Heart right ventricle (tissue), 16 donors: ENCODE data around the gene TULP1. TPM values are rescaled to one million over a fixed set of nuclear protein-coding genes. Genes with fewer than 3 reads are reported as not detected.

Source experiments
- ATAC-seq, 8 donors: fragments of 200-7000 bp; cut with Tn5 transposase; one replicate each; pipeline ENCODE4 v1.9.1; 2020; ENCODE audit warnings: mild to moderate bottlenecking in 8 of 8, moderate library complexity in 8 of 8, moderate number of reproducible peaks in 1 of 8
- DNase-seq, 2 donors: peaks; one replicate each; pipeline ENCODE4 v3.0.0-alpha.2; 2020
- H3K27ac ChIP-seq, 10 donors: fragments of 200-600 bp; sonication (generic) in 2 of 10; one replicate each; pipeline versions ENCODE4 v1.5.0 to v1.8.0; 2020 to 2022; ENCODE audit warnings: mild to moderate bottlenecking in 3 of 10
- H3K27me3 ChIP-seq, 7 donors: fragments of 200-600 bp; one replicate each; pipeline ENCODE4 v1.8.0; 2021 to 2022; ENCODE audit warnings: mild to moderate bottlenecking in 2 of 7
- H3K36me3 ChIP-seq, 9 donors: fragments of 200-600 bp; sonication (generic) in 1 of 9; one replicate each; pipeline versions ENCODE4 v1.5.0 to v1.8.0; 2020 to 2022; ENCODE audit warnings: mild to moderate bottlenecking in 2 of 9
- H3K4me1 ChIP-seq, 9 donors: fragments of 200-600 bp; sonication (generic) in 1 of 9; one replicate each; pipeline versions ENCODE4 v1.5.0 to v1.8.0; 2020 to 2022; ENCODE audit warnings: mild to moderate bottlenecking in 4 of 9
- H3K4me3 ChIP-seq, 10 donors: fragments of 200-600 bp; sonication (generic) in 2 of 10; one replicate each; pipeline versions ENCODE4 v1.5.0 to v1.8.0; 2020 to 2022; ENCODE audit warnings: mild to moderate bottlenecking in 7 of 10, moderate library complexity in 2 of 10
- H3K9me3 ChIP-seq, 11 donors: fragments of 200-600 bp in 10 of 11; sonication (generic) in 2 of 11; one replicate each; pipeline versions ENCODE4 v1.5.0 to v1.8.0; 2013 to 2022; ENCODE audit warnings: mild to moderate bottlenecking in 2 of 11, control low read depth in 1 of 11, moderate library complexity in 1 of 11
- WGBS, 2 donors: extraction: QIAGEN DNeasy Blood & Tissue Kit; methylation state at CpG; one replicate each; pipeline ENCODE4 v1.1.7; 2013; ENCODE audit warnings: inconsistent platforms in 1 of 2; 5-methylcytosine and 5-hydroxymethylcytosine counted together
- intact Hi-C, 10 donors: fragments of 100-400 bp; cut with DNase I; formaldehyde crosslinking; loops; one replicate each; pipeline versions ENCODE4 v1.11.1 to v1.14.2; 2022
- polyA plus RNA-seq, 2 donors: library from polyadenylated mRNA; stranded (reverse); fragments of 200-250 nt; gene quantifications; one replicate each; pipeline ENCODE4 v1.2.3, GENCODE V29; 2013
- total RNA-seq, 10 donors: library from RNA; stranded (reverse); fragmentation: NEBNext Ultra II Directional in 3 of 10; extraction: Animal tissue kit (Norgen Biotek cat#: 25700) in 3 of 10; gene quantifications; one replicate each; pipeline versions ENCODE4 v1.2.1 to v1.2.4, GENCODE V29; 2021 to 2023
- TF ChIP-seq, protein P1 (sequence below), 9 donors: fragments of 200-600 bp; sonication (generic) in 2 of 9; IDR thresholded peaks; one replicate each; pipeline versions ENCODE4 v1.5.0 to v1.8.0; 2021 to 2022; ENCODE audit warnings: antibody characterized with exemption in 9 of 9, mild to moderate bottlenecking in 5 of 9, moderate library complexity in 1 of 9
- donor health status: Arrhythmogenic right ventricular cardiomyopathy.
- donor health status: ischemic (EF 13 %, LVEDD 7.1; RV severe dilation, severe dysfunction).
- donor health status: healthy with polysubstance abuse.
- donor health status: DM: no; HTN: yes; CAD: no.
- donor health status: DM: no; HTN: no; CAD: no.
- donor health status: ischemic (EF 25% LVEDD 6.9; RV normal size, moderate dysfunction).
- donor health status: ischemic (EF 25% LVEDD 5.7; RV mildly dilated, moderate dysfunction).
- donor health status: healthy.
- donor health status: DM: yes; HTN: yes; CAD: no.
- donor health status: Ischemic cardiomyopathy.
- donor health status: ischemic (EF 35%, LVEDD 5.7; RV mildly dilated, moderate dysfunction).
- donor health status: nonischemic (EF 11% LVEDD 7.7; RV severe dilation, severe dysfunction).
- donor health status: DM: yes; HTN: yes; CAD: no.
- donor health status: PGD.
- donor health status: ischemic (EF 29% LVEDD 5.4; RV normal size, mild dysfunction).
- donor health status: nonischemic (EF 23%, LVEDD 6.1; RV moderate dilation, normal function).

The TULP1 gene
- total and polyA plus RNA-seq, 12 donors: 0.03 to 0.15 TPM; not detected in 10

DNA sequence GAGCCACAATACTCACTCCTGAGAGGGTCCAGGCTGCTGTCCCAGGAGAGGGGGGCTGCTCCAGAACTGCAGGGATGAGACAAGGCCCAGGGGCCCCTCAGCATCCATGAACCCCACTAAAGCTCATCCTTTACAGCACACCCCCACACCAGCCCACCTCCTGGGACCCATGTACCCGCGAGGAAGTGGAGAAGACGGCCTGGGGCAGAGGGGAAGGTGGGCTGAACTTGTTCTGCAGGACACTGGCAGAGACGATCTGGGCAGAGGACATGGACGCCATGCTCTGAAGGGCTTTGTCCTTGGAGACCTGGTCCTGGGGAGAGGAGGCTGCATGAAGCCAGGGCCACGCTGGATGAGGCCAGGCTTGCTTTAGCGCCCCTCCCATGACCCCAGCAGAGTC lies 34.4 kb downstream of the TULP1 start:
- intact Hi-C loops: no loop called here
- Histone ChIP-seq H3K27me3 (no peaks in the 10 kb centered on the region), H3K9me3 (no peaks in the 10 kb centered on the region), H3K36me3 (peaks cover 0 to 87% (median 24%) of the 10 kb centered on the region in 9 donors), H3K4me3 (no peak overlapping the region), H3K27ac (no peak overlapping the region), H3K4me1 (peaks cover 0 to 16% (median 0%) of the 10 kb centered on the region in 9 donors)
- TF ChIP-seq, protein P1, sequence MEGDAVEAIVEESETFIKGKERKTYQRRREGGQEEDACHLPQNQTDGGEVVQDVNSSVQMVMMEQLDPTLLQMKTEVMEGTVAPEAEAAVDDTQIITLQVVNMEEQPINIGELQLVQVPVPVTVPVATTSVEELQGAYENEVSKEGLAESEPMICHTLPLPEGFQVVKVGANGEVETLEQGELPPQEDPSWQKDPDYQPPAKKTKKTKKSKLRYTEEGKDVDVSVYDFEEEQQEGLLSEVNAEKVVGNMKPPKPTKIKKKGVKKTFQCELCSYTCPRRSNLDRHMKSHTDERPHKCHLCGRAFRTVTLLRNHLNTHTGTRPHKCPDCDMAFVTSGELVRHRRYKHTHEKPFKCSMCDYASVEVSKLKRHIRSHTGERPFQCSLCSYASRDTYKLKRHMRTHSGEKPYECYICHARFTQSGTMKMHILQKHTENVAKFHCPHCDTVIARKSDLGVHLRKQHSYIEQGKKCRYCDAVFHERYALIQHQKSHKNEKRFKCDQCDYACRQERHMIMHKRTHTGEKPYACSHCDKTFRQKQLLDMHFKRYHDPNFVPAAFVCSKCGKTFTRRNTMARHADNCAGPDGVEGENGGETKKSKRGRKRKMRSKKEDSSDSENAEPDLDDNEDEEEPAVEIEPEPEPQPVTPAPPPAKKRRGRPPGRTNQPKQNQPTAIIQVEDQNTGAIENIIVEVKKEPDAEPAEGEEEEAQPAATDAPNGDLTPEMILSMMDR (IDR thresholded peaks at IDR 0.05): no peak
- 86 to 89% methylated on average over 7 of the region's 7 CpGs for WGBS, 2 donors
- no peak for ATAC-seq
- DNase-seq: no peak

DNA sequence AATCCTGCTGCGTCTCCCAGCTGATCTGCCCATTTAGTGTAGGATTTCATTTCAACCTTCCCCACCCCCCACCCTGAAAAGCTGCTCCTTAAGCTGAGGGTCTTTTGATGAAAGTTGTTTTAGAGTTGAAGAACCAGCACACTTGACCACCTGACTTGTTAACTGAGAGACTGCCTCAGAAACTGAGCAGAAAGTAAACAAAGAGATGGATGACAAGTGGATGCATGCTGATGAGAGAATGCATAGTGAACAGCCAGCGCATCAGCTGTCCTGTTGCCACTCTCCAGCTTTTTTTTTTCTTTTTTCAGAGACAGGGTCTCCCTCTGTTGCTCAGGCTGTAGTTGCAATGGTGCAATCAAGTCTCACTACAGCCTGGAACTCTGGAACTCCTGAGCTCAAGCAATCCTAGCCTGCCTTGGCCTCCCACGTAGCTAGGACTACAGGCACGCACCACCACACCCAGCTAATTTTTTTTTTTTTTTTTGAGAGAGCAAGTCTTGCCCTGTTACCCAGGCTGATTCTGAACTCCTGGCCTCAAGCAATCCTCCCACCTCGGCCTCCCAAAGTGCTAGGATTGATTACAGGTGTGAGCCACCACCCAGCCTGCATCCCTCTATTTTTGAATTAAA lies 35.0 kb downstream of the TULP1 start:
- ATAC-seq (no peak), DNase-seq (no peak)
- Histone ChIP-seq H3K4me1 (peaks cover 0 to 21% (median 0%) of the 10 kb centered on the region in 9 donors), H3K36me3 (peaks cover 0 to 87% (median 30%) of the 10 kb centered on the region in 9 donors), H3K27ac (no peak overlapping the region), H3K9me3 (no peaks in the 10 kb centered on the region), H3K4me3 (no peak overlapping the region), H3K27me3 (no peaks in the 10 kb centered on the region)
- intact Hi-C loops: no loop called here
- TF ChIP-seq, protein P1 (IDR thresholded peaks at IDR 0.05): no peak
- WGBS, 2 donors: 90 to 96% methylated on average over 5 of the region's 5 CpGs

DNA sequence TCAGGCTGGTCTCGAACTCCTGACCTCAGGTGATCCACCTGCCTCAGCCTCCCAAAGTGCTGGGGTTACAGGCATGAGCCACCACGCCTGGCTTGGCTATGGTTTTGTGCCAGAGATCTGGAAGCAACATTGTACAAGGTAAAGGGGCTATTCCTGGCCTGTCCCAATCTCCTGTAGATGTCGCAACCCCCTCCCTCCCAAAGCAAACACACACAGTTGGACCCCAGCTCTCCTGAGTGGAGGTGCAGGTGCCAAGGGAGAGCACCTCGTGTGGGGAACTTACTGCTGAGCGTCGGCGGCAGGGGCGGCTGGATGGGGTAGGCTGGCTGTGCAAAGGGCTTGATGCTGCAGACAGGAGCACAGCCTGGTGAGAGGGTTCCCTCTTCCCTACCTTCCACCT lies 35.7 kb downstream of the TULP1 start:
- ATAC-seq (no peak), DNase-seq (no peak)
- H3K27me3 ChIP-seq: no peaks in the 10 kb centered on the region
- no peak overlapping the region for H3K27ac ChIP-seq
- H3K36me3 ChIP-seq: peaks cover 0 to 89% (median 33%) of the 10 kb centered on the region in 9 donors
- WGBS, 2 donors: 84 to 86% methylated on average over 8 of the region's 8 CpGs
- no peaks in the 10 kb centered on the region for H3K9me3 ChIP-seq
- TF ChIP-seq, protein P1 (IDR thresholded peaks at IDR 0.05): no peak
- H3K4me1 ChIP-seq: peaks cover 0 to 27% (median 5%) of the 10 kb centered on the region in 9 donors
- intact Hi-C loops: no loop called here
- H3K4me3 ChIP-seq: no peak overlapping the region

DNA sequence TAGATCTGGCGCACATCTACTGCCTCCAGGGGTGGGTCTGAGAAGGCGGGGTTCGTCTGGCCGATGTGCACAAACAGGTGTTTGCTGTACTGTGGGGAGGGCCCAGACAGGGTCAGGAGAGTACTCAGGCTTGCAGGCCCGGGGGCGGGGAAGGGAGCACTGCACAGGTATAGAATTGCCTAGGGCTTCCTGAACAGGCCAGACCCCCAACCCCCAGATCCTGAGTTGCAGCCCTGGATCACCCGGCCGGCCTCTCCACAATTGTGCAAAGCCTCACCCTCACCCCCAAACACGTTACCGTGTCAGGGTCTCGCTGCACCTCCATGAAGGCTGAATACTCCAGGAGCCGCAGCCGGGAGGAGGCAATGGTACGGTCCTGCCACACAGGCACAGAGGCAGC lies 36.7 kb downstream of the TULP1 start:
- H3K9me3 ChIP-seq: no peaks in the 10 kb centered on the region
- DNase-seq: no peak
- H3K4me3 ChIP-seq: no peak overlapping the region
- TF ChIP-seq, protein P1 (IDR thresholded peaks at IDR 0.05): no peak
- no peak overlapping the region for H3K27ac ChIP-seq
- peaks cover 0 to 89% (median 43%) of the 10 kb centered on the region in 9 donors for H3K36me3 ChIP-seq
- no peak for ATAC-seq
- no peaks in the 10 kb centered on the region for H3K27me3 ChIP-seq
- 89 to 90% methylated on average over 14 of the region's 14 CpGs for WGBS, 2 donors
- intact Hi-C loops: no loop called here
- peaks cover 0 to 21% (median 14%) of the 10 kb centered on the region in 9 donors for H3K4me1 ChIP-seq
